Right lobe of liver (tissue), 4 donors: Measurements from ENCODE around the gene CDKL5.

ENCODE experiments used
- CTCF ChIP-seq, 4 donors: fragments of 200-600 bp in 3 of 4; fragments of 450-650 bp in 1 of 4; IDR thresholded peaks; one replicate each; pipeline versions ENCODE4 v1.5.1 to v1.8.0; 2016 to 2022; ENCODE audit warnings: antibody characterized with exemption in 4 of 4, mild to moderate bottlenecking in 2 of 4
- POLR2A ChIP-seq: fragments of 450-650 bp; IDR thresholded peaks from one replicate; pipeline ENCODE4 v1.6.1; 2017; ENCODE audit warnings: antibody characterized with exemption, mild to moderate bottlenecking
- donor health status: DM: no; HTN: no; CAD: no.
- donor health status: DM: no; HTN: no; CAD: no.
- donor health status: DM: no; HTN: yes; CAD: no.

GRCh38 chrX:18701621-18702361 is 276.4 kb downstream of the CDKL5 start:
- TF ChIP-seq CTCF (IDR thresholded peaks at IDR 0.05) (no peak), POLR2A (no peak)
